Putamen (tissue), 1 donor: ENCODE measurements around the gene DRAXIN.

Experiments
- DNase-seq: peaks from one replicate; pipeline ENCODE4 v3.0.0-alpha.2; 2016; ENCODE audit warnings: low spot score

Gene DRAXIN

GRCh38 chr1:11738783-11739182, 47.3 kb downstream of the DRAXIN start:
- no peak for DNase-seq

GRCh38 chr1:11740258-11741192, 49.0 kb downstream of the DRAXIN start:
- DNase-seq = no peak

GRCh38 chr1:11741482-11741881, 50.0 kb downstream of the DRAXIN start:
- no peak for DNase-seq

- DNase-seq = no peak
These were observed 50.5 kb downstream of the DRAXIN start for GRCh38 chr1:11741919-11742558.

GRCh38 chr1:11744287-11744686, 52.8 kb downstream of the DRAXIN start:
- no peak for DNase-seq

- DNase-seq = no peak
These were observed 54.6 kb downstream of the DRAXIN start for GRCh38 chr1:11746092-11746491.

- DNase-seq = no peak
These were observed 55.4 kb downstream of the DRAXIN start for GRCh38 chr1:11746795-11747487.

- no peak for DNase-seq
These were observed 57.0 kb downstream of the DRAXIN start for GRCh38 chr1:11748294-11749202.

GRCh38 chr1:11749203-11749689, 57.7 kb downstream of the DRAXIN start:
- DNase-seq = no peak

- no peak for DNase-seq
These were observed 58.5 kb downstream of the DRAXIN start for GRCh38 chr1:11749996-11750395.

GRCh38 chr1:11751087-11751486, 59.6 kb downstream of the DRAXIN start:
- DNase-seq = no peak

GRCh38 chr1:11752359-11753088, 61.0 kb downstream of the DRAXIN start:
- no peak for DNase-seq

GRCh38 chr1:11753555-11754208, 62.2 kb downstream of the DRAXIN start:
- no peak for DNase-seq

- DNase-seq = no peak
These were observed 65.5 kb downstream of the DRAXIN start for GRCh38 chr1:11757047-11757446.

- no peak for DNase-seq
These were observed 68.3 kb downstream of the DRAXIN start for GRCh38 chr1:11759791-11760190.

GRCh38 chr1:11761285-11761684, 69.8 kb downstream of the DRAXIN start:
- no peak for DNase-seq

- DNase-seq = no peak
These were observed 70.5 kb downstream of the DRAXIN start, which contains the start of gene C1orf167 for GRCh38 chr1:11761988-11762406. Gene C1orf167 (plus strand): TSS chr1:11762193. CDS start chr1:11764401, 2,208 bp downstream.

- no peak for DNase-seq
These were observed 72.6 kb downstream of the DRAXIN start for GRCh38 chr1:11764115-11764514.

GRCh38 chr1:11764519-11764918, 73.0 kb downstream of the DRAXIN start:
- DNase-seq = no peak
